Activated naive CD8-positive, alpha-beta T cell treated with anti-CD3 and anti-CD28 coated beads for 36 hours (primary cell): ENCODE results near the gene TMEM82. TPM values are rescaled to one million over a fixed set of nuclear protein-coding genes. Genes with fewer than 3 reads are reported as not detected.

ENCODE experiments used
- DNase-seq: peaks from one replicate; pipeline ENCODE4 v3.0.0; 2021
- H3K27ac Mint-ChIP-seq: one replicate; pipeline ENCODE4 v1.8.0; 2022; ENCODE audit warnings: mild to moderate bottlenecking, moderate library complexity, mixed read lengths
- H3K27me3 Mint-ChIP-seq: one replicate; pipeline ENCODE4 v1.8.0; 2022; ENCODE audit warnings: mild to moderate bottlenecking, mixed read lengths
- H3K36me3 Mint-ChIP-seq: one replicate; pipeline ENCODE4 v1.8.0; 2021; ENCODE audit warnings: mild to moderate bottlenecking, mixed read lengths
- H3K4me1 Mint-ChIP-seq: one replicate; pipeline ENCODE4 v1.8.0; 2021; ENCODE audit warnings: mixed read lengths
- H3K4me3 Mint-ChIP-seq: one replicate; pipeline ENCODE4 v1.8.0; 2022; ENCODE audit warnings: mild to moderate bottlenecking, moderate library complexity, mixed read lengths
- H3K9me3 Mint-ChIP-seq: one replicate; pipeline ENCODE4 v1.8.0; 2022; ENCODE audit warnings: mixed read lengths
- total RNA-seq, 2 experiments: library from RNA; stranded (reverse); gene quantifications; one replicate each; pipeline ENCODE4 v1.2.3, GENCODE V29; 2021

The TMEM82 gene
- total RNA-seq, 2 experiments from 2014 or later = not detected

- no peak overlapping the region for H3K27ac Mint-ChIP-seq
- no peaks in the 10 kb centered on the region for H3K4me1 Mint-ChIP-seq
- H3K36me3 Mint-ChIP-seq = no peaks in the 10 kb centered on the region
- no peak overlapping the region for H3K4me3 Mint-ChIP-seq
- peaks cover 17% of the 10 kb centered on the region for H3K27me3 Mint-ChIP-seq
- DNase-seq = no peak
- no peaks in the 10 kb centered on the region for H3K9me3 Mint-ChIP-seq
Measured at GRCh38 chr1:15765495-15766194, 23.3 kb downstream of the TMEM82 start.

- Mint-ChIP-seq H3K4me1 (no peaks in the 10 kb centered on the region), H3K27ac (no peak overlapping the region), H3K4me3 (no peak overlapping the region), H3K36me3 (no peaks in the 10 kb centered on the region), H3K9me3 (no peaks in the 10 kb centered on the region), H3K27me3 (peaks cover 10% of the 10 kb centered on the region)
- DNase-seq = no peak
Measured at GRCh38 chr1:15767941-15768340, 25.6 kb downstream of the TMEM82 start.

- no peak overlapping the region for H3K27ac Mint-ChIP-seq
- peaks cover 10% of the 10 kb centered on the region for H3K27me3 Mint-ChIP-seq
- no peaks in the 10 kb centered on the region for H3K4me1 Mint-ChIP-seq
- H3K36me3 Mint-ChIP-seq = no peaks in the 10 kb centered on the region
- no peaks in the 10 kb centered on the region for H3K9me3 Mint-ChIP-seq
- no peak for DNase-seq
- no peak overlapping the region for H3K4me3 Mint-ChIP-seq
Measured at GRCh38 chr1:15768388-15768787, 26.1 kb downstream of the TMEM82 start.

DNA sequence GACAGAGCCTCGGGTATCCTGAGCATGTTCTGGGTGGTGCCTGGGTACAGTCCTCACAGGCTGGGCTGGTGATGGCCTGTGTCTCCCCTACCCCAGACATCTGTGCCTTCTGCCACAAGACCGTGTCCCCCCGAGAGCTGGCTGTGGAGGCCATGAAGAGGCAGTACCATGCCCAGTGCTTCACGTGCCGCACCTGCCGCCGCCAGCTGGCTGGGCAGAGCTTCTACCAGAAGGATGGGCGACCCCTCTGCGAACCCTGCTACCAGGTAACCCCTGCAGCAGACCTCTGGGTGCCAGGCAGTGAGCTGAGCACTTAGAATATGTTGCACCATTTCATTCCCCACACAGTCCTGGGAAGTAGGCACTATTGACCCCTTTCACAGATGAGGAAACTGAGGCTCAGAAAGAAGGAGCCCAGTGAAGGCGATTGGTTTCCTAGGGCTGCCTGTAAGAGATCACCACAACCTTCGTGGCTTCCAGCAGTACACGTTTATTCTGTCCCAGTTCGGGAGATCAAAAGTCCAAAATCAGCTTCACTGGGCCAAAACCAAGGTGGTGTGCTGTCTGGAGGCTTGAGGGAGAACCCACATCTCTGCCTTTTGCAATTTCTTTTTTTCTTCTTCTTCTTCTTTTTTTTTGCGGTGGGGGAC, 28.1 kb downstream of the TMEM82 start:
- H3K4me3 Mint-ChIP-seq = no peak overlapping the region
- no peak overlapping the region for H3K27ac Mint-ChIP-seq
- H3K36me3 Mint-ChIP-seq = no peaks in the 10 kb centered on the region

DNA sequence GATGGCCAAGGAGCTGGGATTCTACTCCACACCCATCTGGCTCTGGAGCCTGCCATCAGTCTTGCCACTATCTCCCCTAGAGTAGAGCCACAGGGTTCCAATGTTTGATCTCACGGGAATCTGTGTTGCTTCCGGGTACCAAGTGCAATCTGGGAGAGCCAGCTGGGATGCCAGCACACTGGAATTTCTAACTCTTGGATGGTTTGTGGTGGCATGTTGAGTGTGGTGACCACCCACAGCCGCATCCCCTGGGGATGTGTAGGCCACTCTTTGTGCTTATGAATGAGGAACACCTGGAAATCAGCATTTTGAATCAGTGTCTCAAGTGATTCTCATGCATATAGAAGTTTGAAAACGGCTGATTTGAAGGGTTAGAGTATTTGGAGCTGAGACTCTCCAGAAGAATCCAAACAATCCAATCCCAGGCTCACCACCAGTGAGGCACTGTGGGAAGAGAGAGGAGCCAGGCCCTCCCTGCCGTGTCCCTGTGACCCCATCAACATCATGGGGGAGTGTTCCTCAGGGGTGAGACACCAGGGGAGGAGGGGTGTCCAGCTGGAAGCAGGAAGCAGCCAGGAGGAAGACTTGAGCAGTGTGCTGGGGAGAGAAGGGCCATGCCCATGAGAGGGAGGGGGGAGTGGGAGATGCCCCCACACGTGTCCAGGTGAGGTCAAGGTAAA, 29.7 kb downstream of the TMEM82 start:
- peaks cover 10% of the 10 kb centered on the region for H3K27me3 Mint-ChIP-seq
- H3K4me3 Mint-ChIP-seq = no peak overlapping the region
- H3K4me1 Mint-ChIP-seq = no peaks in the 10 kb centered on the region
- H3K9me3 Mint-ChIP-seq = no peaks in the 10 kb centered on the region
- H3K36me3 Mint-ChIP-seq = no peaks in the 10 kb centered on the region
- no peak for DNase-seq
- no peak overlapping the region for H3K27ac Mint-ChIP-seq

More for the DNA sequence above, 28.1 kb downstream of the TMEM82 start:
- Mint-ChIP-seq H3K4me1 (no peaks in the 10 kb centered on the region), H3K27me3 (peaks cover 10% of the 10 kb centered on the region), H3K9me3 (no peaks in the 10 kb centered on the region)
- DNase-seq = no peak

GRCh38 chr1:15775706-15776105, 33.4 kb downstream of the TMEM82 start:
- H3K27me3 Mint-ChIP-seq = peaks cover 10% of the 10 kb centered on the region
- H3K9me3 Mint-ChIP-seq = no peaks in the 10 kb centered on the region
- H3K36me3 Mint-ChIP-seq = no peaks in the 10 kb centered on the region
- no peak overlapping the region for H3K4me3 Mint-ChIP-seq
- H3K27ac Mint-ChIP-seq = no peak overlapping the region
- H3K4me1 Mint-ChIP-seq = no peaks in the 10 kb centered on the region
- no peak for DNase-seq

GRCh38 chr1:15777909-15778707, 35.8 kb downstream of the TMEM82 start:
- Mint-ChIP-seq H3K9me3 (no peaks in the 10 kb centered on the region), H3K27ac (no peak overlapping the region), H3K4me3 (no peak overlapping the region), H3K27me3 (no peaks in the 10 kb centered on the region), H3K36me3 (no peaks in the 10 kb centered on the region), H3K4me1 (no peaks in the 10 kb centered on the region)
- DNase-seq = no peak

DNA sequence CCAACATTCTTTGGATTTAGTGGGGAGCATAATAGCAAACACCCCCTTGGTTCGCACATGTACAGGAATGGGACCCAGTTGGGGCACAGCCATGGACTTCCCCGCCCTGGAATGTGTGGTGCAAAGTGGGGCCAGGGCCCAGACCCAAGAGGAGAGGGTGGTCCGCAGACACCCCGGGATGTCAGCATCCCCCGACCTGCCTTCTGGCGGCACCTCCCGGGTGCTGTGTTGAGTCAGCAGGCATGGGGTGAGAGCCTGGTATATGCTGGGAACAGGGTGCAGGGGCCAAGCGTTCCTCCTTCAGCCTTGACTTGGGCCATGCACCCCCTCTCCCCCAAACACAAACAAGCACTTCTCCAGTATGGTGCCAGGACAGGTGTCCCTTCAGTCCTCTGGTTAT, 43.4 kb downstream of the TMEM82 start:
- H3K4me1 Mint-ChIP-seq = no peaks in the 10 kb centered on the region
- H3K27ac Mint-ChIP-seq = no peak overlapping the region
- no peaks in the 10 kb centered on the region for H3K9me3 Mint-ChIP-seq
- H3K4me3 Mint-ChIP-seq = no peak overlapping the region
- DNase-seq = no peak
- peaks cover 4% of the 10 kb centered on the region for H3K27me3 Mint-ChIP-seq
- H3K36me3 Mint-ChIP-seq = no peaks in the 10 kb centered on the region

DNA sequence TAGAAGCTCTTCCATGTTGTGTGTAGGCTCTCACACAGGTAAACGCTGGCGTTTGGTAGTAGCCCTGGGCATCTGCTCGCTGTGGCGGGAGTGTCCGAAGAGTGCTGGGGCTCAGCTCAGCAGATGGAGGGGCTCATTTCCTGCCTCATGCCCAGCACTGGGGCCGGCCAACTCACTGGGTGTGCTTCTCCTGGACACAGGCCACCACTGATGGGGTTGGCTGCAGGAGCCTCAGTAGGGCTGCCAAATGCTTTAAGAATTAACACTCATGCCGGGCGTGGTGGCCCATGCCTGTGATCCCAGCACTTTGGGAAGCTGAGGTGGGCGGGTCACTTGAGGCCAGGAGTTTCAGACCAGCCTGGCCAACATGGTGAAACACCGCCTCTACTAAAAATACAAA, 44.3 kb downstream of the TMEM82 start:
- H3K27ac Mint-ChIP-seq = no peak overlapping the region
- no peak overlapping the region for H3K4me3 Mint-ChIP-seq
- H3K9me3 Mint-ChIP-seq = no peaks in the 10 kb centered on the region
- no peaks in the 10 kb centered on the region for H3K36me3 Mint-ChIP-seq
- DNase-seq = no peak
- no peaks in the 10 kb centered on the region for H3K4me1 Mint-ChIP-seq
- H3K27me3 Mint-ChIP-seq = peaks cover 4% of the 10 kb centered on the region

- Mint-ChIP-seq H3K9me3 (no peaks in the 10 kb centered on the region), H3K27me3 (peaks cover 4% of the 10 kb centered on the region), H3K4me3 (no peak overlapping the region), H3K27ac (no peak overlapping the region), H3K4me1 (peaks cover 3% of the 10 kb centered on the region), H3K36me3 (no peaks in the 10 kb centered on the region)
- DNase-seq = no peak
Measured at GRCh38 chr1:15788624-15789301, 46.5 kb downstream of the TMEM82 start.

- Mint-ChIP-seq H3K27ac (no peak overlapping the region), H3K36me3 (no peaks in the 10 kb centered on the region), H3K9me3 (no peaks in the 10 kb centered on the region), H3K4me1 (peaks cover 9% of the 10 kb centered on the region), H3K4me3 (no peak overlapping the region), H3K27me3 (peaks cover 6% of the 10 kb centered on the region)
- DNase-seq = no peak
Measured at GRCh38 chr1:15796086-15796462, 53.8 kb downstream of the TMEM82 start.

Other genes with a start within 250 kb of the TMEM82 start
- 1 to 10 TPM; 6.5 to 9.1 TPM for gene CASP9, start 218.3 kb upstream of the TMEM82 start, total RNA-seq
- 10 to 100 TPM; 12.2 to 12.8 TPM for gene DNAJC16, start 215.7 kb upstream of the TMEM82 start, total RNA-seq
- gene AGMAT, start 157.4 kb upstream of the TMEM82 start, total RNA-seq = 10 to 100 TPM; 25.4 to 26.2 TPM
- gene DDI2, start 125.0 kb upstream of the TMEM82 start, total RNA-seq = 10 to 100 TPM; 45.4 to 45.9 TPM
- 10 to 100 TPM; 45.4 to 50.6 TPM for gene PLEKHM2, start 58.2 kb upstream of the TMEM82 start, total RNA-seq
- gene SLC25A34, start 6.2 kb upstream of the TMEM82 start, total RNA-seq = under 1 TPM; 0.76 to 0.94 TPM
- gene FBLIM1, start 16.3 kb downstream of the TMEM82 start, total RNA-seq = not detected
- gene UQCRHL, start 65.2 kb downstream of the TMEM82 start, total RNA-seq = 1 to 10 TPM; 1.9 to 2.0 TPM
- gene SPEN, start 105.2 kb downstream of the TMEM82 start, total RNA-seq = 10 to 100 TPM; 49.3 to 51.9 TPM
- gene ZBTB17, start 233.6 kb downstream of the TMEM82 start, total RNA-seq = 10 to 100 TPM; 52.3 to 56.1 TPM